ENCODE measurements around the gene CNNM3.

The CNNM3 gene

GRCh38 chr2:96866986-96867755 is 51.1 kb downstream of the CNNM3 start:
- DNase-seq: no peak

- DNase-seq: no peak
Measured at GRCh38 chr2:96867756-96868554, 51.9 kb downstream of the CNNM3 start.

DNA sequence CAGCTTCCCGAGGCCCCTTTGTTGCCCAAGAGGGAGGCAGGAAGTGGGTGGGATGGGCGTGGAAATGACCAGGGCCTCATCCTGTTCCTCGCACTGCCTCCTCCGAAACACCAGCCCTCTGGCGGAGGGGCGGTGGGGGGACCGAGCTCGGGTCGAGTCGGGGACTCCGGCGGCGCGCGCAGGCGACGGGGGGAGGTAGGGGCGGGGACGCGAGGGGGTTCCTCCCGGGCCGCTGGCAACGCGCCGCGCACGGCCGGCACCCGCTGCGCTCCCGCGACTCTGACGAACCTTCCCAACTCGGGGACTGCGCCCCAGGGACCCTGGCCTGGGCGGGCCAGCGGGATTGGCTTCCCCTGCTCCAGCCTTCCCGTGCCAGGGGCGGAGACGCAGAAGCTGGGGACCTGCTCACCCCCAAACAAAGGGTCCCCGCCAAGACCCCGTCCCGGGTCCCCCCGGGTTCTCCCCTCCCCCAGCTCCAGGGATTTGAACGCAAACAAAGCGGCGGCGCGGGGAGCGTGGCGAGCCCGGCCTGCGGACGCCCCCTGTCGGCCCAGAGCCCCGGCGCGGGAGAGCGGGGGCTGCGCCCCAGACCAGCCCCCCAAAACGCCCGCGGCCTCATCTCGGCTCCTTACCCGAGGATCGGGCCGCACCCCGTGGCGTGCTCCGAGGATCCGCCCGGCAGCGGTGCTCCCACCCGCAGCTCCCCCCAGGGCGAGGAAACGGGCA is 52.6 kb downstream of the CNNM3 start:
- DNase-seq: peak; percentile 84

GRCh38 chr2:96869281-96869821 is 53.3 kb downstream of the CNNM3 start:
- peak; percentile 53 for DNase-seq

DNA sequence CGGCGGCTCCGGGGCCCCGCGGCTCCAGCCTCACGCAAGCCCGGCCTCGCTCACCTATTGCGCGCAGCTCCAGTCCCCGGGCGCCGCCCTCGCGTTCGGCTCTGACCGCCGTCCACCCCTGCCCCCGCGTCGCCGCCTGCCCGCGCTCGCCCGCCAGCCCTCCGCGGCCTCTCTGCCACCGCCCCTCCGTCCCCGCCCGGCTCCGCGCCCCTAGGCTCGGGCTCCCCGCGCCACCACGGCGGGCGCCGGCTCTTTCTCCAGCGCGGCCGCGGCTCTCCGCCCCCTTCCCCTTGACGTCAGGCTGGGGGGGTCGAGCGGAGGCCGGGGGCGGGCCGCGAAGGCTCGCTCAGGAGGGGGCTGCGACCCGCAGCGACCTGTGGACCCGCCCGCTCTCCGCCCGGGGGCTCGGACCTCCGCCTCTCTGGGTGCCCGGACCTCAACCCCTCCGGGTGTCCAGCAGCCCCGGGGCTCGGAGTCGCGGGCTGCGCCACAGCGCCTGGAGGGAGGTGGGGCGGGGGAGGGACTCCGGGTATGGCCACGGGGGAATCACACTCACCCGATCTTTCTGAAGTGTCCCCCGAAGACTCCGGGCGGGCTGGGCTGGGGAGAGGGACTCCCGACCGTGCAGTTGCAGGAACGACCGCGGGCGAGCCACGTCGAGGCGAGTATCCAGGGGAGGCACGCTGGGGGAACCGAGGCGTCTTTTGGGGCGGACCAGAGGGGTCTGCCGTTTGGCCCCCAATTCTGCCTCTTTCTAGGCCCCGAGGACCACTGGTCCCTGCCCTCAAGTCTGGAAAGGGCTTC is 54.0 kb downstream of the CNNM3 start, which contains the start of gene SEMA4C:
Gene SEMA4C, minus strand, starts transcription at position 259 of the 804 bp plus-strand sequence. CDS start 2,194 bp downstream, outside the sequence.
- DNase-seq: peak; percentile 71

DNA sequence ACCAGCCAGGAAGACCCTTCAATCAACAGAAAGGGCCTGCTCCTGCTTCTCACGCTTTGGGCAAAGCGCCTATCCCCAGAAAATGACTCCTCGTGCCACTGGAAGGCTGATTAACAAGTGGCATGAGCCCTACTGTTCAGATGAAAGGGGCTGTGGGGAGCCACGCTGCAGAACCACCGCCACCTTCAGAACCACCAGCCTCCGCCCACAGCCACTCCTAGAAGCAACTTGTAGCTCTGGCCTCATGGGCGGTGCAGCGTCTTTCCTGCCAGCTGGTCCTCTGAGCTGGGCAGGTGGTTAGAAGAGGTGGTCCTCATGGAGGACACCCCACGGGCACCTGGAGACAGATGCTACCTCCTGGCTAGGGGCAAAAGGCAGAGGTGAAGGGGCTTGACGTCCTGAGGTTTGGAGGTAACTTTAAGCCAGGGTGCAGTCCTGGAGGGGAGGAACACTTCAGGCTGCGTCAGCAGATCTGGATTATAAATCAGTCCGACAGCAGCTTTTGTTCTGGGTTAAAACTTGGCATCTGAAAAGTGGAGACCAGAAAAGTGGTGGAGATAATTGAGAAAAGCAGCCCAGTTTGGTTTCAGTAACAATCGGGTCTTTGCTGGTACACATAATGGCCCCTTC is 54.7 kb downstream of the CNNM3 start:
- peak; percentile 62 for DNase-seq

- no peak for DNase-seq
Measured at GRCh38 chr2:96872591-96873349, 56.7 kb downstream of the CNNM3 start.

DNA sequence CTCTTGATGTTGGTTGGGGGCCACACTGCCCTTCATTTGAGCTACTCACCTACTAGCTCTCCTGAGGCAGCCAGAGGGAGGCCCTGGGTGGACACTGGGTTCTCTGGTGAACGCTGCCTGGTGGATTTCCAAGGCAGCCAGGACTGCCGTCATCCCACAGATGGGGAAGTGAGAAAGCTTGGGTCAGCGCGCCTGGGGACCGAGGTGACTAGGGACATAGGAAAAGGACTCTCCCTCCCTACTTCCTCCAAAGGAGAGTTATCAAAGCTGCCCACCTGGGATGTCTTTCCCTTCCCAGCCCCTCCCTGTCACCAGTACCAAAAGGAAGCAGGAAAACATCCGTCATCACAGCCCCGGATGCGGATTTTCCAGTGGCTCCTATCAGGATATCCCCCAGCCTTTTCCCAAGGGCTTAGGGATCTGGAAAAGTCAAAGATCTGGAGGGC is 57.6 kb downstream of the CNNM3 start:
- DNase-seq: no peak

GRCh38 chr2:96874198-96874831 is 58.2 kb downstream of the CNNM3 start:
- peak; percentile 20 for DNase-seq

- no peak for DNase-seq
Measured at GRCh38 chr2:96875498-96876268, 59.6 kb downstream of the CNNM3 start.

DNA sequence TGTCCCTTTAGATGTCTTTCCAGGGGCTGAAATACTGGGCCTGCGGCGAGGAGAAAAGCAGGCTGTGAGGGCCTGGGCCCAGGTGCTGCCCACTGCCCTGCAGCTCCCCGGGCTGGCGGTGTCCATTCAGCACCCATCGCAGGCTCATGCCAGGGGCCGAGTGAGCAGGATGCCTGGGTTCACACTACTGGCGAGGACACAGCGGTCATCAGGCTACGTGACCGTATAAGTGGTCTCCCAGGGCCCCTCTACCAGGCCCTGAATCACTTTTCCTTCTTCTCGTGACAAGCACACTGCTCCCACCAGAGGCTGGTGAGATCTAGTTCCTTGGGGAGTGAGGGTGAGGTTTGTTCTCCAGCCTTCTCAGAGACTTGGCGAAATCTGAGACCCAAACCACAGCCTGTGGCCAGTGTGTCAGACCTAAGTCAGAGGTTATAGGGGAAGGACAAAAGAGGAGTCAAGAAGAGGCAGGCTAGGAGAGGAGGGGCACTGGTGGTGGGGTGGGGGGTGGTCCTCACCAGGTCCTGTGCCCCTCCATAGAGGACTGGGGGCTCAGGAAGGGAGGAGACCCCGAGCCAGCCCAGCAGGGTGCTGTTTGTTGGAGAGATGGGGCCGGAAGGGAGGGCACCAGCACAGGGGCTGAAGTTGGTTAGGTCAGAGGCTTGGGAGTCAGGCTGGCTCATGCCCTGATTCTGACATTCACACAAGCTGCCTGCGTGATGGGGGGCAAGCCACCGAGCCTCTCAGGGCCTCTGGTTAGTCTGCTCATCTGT is 60.4 kb downstream of the CNNM3 start:
- no peak for DNase-seq

DNA sequence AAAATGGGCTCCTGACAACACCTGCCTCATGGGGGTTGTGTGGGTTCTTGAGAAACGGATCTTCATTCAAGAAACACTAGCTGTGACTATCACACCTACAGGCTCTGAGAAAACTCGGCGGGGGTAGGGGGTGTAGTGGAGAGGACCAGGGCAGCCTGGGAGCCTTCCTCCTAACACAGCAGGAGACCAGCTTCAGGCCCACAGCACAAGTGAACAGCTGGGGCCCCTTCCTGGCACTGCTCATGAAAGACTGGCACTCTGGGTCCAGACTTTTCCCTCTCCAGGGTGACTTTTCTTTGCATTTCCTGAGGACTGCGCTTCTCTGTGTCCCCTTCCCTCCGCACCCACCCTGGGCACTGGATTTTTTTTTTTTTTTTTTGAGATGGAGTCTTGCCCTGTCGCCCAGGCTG is 61.0 kb downstream of the CNNM3 start:
- no peak for DNase-seq

GRCh38 chr2:96877631-96878092 is 61.6 kb downstream of the CNNM3 start:
- no peak for DNase-seq

- no peak for DNase-seq
Measured at GRCh38 chr2:96878171-96878570, 62.1 kb downstream of the CNNM3 start.

DNA sequence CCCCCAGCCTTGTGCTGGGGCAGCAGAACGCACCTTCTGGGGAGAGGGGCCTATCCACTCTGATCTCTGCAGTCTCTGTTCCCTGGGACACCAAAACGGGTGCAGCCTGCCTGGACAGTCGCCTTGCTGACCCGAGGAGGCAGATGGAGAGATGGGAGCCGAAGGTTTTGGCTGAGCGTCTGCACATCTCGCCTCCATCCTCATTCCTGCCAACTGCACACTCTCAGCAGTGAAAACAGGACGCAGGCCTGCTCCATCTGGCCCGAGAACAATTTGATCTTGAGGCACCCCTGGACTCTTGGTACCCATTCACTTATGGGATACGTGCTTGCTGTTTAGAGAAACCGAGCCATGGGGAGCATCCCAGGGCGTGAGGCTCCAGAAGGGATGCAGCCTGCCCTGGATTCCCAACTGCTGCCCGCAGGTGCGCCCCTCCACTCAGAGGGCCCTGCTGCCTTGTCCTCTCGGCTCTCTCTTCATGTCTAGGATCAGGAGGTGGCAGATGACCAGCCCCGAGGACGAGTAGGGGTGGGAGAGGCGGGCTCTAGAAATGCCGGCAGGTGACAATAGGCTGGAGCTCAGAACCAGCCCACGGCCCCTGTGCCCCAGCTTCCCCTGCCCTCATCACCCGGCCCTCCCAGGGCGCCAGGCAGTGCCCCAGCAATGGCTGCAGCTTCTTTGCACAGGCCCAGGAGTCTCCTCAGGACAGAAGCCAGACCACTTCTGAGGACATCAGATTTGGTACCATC is 62.9 kb downstream of the CNNM3 start:
- DNase-seq: no peak

GRCh38 chr2:96879545-96880040 is 63.5 kb downstream of the CNNM3 start:
- no peak for DNase-seq

DNA sequence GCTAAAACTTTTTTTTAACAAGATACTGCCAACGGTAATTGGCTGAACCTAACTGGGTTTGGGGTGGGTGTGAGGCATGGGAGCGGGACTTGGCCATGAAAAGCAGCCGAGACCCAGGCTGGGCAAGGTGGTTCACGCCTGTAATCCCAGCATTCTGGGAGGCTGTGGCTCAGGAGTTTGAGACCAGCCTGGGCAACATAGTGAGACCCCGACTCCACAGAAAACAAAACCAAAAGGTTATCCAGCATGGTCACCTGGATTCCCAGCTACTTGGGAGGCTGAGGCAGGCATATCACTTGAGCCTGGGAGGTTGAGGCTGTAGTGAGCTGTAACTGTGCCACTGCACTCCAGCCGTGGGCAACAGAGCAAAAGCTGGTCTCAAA is 64.8 kb downstream of the CNNM3 start:
- DNase-seq: no peak

Measured in NCI-H146 (cell line).